ENCODE measurements around the gene IL17REL.
A peak's percentile ranks its signal among the peaks of the same experiment; 100 is the strongest.

Gene IL17REL

DNA sequence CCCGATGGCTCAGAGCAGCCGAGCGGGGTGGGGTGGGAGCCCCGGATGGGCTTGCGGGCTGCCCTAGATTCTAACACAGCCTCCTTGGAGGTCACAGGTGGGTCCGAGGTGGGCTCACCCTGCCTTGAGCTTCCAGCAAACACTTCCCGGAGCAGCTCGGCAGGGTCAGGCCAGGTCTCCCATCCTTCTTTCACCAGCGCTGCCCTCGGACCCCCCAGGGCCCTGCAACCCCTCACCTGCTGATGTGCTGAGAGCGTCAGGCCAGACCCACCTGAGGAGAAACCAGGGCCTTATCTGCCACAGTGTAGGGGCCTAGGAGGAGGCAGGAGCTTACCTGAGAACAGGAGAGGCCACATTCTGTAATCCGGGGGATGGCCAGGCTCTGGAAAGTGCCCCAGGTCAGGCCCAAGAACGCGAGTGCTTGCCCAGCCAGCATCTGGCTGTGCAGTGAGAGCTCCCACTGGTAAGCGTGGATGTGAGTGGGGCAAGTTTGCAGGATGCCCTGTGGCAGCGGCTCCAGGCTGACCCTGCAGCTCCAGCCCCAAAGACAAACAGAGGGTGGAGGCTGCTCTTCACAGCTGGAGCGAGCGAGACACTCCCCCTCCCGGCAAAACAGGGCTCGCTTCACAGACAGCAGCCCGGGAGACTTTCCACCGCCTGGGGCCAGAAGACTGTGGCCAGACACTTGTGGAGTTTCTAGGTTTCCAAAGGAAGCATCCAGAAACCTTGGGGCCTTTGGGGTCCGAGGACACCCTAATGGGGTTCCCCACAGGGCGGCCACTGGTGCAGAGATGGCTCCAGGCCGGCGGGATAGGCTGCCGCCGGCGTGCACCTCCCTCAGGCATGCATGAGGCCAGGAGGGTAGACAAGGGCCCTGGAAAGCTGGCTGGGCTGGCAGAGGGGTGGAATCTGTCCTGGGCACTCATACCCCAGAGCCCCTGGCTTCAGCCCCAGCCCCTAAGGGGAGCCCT is at the start of gene IL17REL:
IL17REL (minus strand) TSS at position 555 of the 971 bp plus-strand sequence; CDS start at position 436, 119 bp downstream.
- peak in 2 of 51 donors; percentile 1 to 30 for DNase-seq

- no peak for DNase-seq
These were observed 49.3 kb upstream of the IL17REL start for GRCh38 chr22:50061824-50062355.

DNA sequence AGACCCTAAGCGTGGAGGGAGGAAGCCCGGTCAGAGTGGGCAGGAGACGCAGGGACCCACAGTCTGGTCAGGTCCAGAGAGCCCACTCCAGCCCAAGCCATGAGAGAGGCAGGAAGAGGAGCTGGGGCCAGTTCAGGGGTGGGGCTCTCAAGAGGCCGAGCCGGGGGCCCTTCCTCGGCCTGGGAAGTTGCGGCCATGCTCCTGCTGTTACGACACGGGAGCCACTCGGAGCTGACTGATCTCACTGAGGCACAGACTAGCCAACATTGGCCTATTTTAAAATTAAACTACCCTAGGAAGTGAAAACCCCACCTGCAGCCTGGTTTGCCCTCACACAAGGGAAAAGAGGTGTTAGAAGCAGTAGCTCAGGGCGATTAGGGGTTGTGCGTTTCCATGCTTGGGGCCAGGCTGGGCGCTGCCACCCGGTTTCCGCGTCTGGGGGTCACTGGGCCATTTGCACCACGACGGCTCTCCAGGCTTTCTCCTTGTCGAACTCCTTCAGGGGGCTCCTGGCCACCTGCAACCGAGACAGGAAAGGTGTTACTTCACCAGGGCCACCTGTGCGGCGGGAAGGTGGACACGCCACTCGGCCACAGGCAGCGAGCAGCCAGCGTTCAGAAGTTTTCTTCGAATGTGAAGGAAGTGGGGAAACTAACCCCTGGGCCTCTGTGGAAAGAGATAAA is 48.7 kb upstream of the IL17REL start:
- DNase-seq, result no peak

DNA sequence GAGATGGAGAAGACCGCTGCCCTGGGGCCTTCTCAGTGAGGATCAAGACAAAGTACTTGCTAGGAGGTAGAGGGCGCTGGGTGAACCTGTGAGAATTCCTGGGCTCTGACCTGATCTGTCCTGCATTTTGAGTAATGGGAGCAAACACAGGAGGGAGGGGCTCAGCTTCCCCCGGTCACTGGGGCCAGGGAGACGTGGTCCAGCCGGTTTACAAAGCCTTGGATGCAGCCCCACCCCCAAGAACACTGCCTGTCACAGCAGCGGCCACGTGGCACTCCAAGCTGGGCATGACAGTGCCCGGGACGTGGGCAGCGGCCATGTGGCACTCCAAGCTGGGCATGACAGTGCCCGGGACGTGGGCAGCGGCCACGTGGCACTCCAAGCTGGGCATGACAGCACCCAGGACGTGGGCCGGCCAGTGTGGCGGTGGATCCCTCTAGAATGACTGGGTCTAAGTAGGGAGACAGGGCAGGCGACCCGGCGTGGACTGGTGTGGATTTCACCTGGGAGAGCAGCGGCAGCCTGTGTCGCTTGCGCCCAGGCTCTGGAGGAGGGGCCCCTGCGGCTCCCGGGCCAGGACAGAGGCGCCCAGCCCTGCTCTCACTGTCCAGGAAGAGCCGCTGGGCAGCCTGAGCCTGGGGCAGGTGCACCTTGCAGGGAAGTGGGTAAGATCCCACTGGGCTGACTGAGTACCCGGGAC is 48.0 kb upstream of the IL17REL start:
- DNase-seq, result no peak

DNA sequence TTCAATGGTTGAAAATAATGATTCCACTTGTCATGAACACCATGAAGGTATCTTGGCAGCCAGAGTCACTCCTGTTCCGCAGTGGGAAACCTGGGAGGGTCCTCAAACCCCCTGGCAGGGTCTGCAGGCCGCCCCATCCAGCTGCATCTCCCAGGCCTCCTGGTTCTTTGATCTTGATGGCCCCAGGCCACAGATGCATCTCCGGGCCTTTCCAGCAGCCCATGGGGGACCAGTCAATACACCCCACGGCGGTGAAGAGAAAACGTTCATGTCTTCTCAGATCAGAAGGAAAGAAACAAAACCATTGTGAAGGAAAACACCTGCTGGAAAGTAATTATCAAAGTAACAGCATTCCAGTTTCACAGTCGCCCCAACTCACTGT is 47.3 kb upstream of the IL17REL start:
- no peak for DNase-seq

GRCh38 chr22:50058906-50059880 is 46.6 kb upstream of the IL17REL start:
- no peak for DNase-seq

DNA sequence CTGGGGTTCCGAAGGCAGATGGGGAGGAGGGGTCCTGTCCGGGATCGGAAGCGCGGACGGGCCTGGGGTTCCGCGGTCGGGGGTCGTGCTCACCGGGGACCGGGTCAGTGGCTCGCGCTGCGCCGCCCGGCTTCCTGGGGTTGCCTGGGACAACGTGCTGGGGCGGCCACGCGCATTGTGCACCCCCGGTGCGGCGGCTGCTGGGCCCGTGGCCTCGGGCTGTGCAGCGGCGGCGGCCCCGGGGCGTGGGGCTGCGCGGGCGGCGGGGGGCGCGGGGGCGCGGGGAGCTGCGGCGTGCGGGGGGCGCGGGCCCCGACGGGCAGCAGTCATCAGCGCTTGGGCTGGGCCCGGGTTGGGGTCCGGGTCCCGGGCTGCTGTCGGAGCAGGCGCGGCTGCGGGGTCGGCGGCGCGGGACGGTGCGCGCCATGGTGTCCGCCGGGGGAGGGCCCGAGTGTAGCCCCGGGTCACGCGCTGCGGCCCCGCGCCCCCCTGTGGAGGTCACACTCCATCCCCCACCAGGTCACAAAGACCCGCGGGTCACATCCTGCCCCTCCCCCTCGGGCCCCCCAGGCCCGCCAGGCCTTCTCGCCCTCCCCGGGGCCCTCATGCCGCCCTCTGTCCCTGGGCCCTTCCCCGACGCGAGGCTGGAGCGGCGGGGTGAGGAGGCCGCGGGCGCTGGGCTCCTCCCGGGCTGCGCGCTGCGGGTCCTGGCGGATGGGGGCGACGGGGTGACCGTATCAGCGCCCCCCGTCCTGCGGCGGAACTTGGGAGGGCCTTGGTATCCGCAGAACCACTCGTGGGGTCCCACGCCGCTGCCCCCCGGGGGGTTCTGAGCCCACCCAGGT is 45.7 kb upstream of the IL17REL start, which contains the start of gene TTLL8:
TTLL8 (minus strand) TSS at position 238 of the 845 bp plus-strand sequence.
- no peak for DNase-seq

DNA sequence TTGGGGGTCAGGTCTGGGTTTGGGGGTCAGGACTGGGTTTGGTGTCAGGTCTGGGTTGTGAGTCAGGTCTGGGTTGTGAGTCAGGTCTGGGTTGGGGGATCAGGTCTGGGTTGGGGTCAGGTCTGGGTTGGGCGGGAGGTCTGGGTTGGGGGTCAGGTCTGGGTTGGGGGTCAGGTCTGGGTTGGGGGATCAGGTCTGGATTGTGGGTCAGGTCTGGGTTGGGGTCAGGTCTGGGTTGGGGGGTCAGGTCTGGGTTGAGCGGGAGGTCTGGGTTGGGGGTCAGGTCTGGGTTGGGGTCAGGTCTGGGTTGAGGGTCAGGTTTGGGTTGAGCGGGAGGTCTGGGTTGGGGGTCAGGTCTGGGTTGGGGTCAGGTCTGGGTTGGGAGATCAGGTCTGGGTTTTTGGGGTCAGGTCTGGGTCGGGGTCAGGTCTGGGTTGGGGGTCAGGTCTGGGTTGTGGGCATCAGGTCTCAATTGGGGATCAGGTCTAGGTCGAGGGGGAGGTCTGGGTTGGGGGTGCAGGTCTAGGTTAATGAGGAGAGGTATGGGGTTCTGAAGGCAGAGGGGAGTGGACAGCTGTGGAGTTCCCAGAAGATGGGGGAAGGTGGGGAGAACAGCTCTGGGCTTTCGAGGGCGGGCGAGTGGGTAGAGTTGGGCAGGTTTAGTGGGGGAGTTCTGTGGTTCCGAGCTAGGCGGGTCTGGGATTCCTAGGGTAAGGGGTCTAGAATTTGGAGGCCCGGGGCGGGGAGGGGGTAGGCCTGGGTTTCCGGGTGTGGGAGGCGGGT is 44.9 kb upstream of the IL17REL start:
- DNase-seq, result peak in 2 of 51 donors; percentile 18 to 35

DNA sequence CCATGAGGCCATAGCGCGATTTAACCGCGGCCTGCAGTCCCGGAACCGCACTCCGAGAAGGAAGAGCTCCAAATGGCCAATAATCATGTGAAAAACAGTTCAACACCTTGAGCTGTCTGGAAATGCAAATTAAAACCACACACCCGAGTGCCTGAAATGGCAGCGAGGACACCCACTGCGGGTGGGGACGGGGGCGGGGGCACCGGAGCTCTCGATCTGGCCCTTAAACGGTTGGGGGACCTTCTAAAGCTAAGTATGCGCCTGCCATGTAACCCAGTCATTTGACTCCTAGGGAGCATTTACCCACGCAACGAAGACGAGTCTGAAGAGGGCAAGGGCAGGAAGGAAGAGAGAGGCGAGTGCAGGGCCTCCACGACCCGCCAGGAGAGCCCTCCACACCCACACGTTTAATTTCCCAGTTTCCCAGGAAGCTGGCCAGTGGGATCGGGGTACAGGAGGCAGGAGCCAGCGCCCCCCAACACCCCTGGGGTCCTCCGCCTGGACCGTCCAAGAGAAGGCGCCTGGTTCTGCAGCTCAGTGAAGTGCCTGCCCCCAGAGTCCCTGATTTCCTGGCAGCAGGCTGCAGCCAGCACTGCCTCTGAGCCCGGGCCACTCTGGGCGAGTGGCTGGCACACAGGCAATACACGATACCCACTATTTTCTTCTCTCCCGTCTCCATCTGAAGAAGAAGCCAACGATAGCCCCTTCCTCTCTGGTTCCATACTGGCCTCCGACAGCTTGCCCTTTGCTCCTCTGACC is 43.8 kb upstream of the IL17REL start:
- DNase-seq, result no peak

DNA sequence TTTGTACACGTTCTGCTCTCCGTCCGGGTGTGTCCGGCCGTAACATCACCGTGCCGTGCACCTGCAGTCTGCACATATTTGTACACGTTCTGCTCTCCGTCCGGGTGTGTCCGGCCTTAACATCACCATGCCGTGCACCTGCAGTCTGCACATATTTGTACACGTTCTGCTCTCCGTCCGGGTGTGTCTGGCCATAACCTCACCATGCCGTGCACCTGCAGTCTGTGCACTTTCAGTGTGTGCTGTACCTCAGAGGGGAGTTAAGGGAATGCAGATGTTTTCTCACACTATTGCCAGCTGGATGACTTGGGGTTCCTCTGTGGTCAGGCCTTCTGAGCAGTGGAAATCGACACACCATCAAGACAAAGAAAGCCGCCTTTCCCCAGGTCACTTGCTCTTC is 41.3 kb upstream of the IL17REL start:
- DNase-seq, result no peak

- no peak for DNase-seq
These were observed 39.4 kb upstream of the IL17REL start for GRCh38 chr22:50051930-50052329.

DNA sequence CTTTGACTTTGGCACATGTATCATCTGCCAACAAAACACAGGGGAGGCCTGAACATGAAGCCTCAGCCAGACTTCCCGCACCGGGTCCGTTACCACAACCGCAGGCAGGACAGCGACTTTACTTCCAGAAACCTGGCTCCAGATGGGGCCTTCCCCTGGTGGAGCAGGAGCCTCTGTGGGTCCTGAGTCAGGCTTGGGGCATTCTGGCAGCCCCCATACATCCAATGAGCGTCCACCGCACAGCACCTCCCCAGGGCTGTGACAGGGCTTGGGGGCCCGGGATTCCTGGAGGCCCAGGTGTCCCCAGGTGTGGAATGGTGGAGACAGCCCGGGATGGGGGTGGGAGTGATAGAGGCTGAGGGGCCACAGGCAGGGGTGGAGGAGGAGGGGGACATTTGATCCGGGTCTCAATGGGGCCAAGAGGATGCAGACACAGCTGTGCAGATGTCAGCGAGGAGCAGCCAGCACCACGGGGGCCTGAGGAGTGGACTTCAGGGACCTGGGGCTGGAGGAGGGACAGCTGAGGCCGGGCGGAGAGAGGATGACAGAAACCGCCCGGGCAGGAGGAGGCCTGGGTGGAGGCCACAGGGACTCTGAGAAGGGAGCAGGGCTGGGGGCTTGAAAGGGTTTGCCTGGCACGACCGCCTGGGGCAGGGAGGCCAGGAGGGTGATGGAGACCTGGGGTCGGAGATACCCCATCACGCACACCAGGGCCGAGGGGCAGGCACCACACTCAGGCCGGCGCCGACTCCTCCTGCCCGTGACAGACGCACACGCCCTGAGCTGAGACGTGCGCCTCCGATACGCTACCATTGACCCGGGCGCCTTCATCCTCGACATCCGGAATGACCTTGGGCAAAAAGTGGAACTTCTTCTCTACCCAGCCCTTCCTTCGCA is 37.0 kb upstream of the IL17REL start:
- no peak for DNase-seq

DNA sequence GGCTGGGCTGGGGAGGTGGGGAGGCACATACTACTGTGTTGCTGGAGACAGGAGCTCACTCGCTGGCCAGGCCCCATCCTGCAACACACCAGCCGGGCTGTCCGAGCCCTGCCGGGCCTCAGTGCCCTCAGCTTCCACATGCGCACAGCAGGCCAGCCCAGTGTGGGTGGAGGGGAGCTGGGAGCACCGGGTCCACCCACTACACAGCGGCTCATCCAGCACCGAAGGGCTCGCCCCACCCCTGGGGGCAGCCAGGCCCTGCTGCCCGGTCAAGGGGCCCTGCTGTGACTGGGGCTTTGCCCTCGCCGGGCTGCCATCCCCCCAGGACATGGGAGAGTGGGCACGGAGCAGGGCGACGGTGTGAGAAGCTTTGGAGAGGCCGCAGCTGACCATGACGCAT is 36.3 kb upstream of the IL17REL start:
- no peak for DNase-seq

GRCh38 chr22:50048061-50048765 is 35.6 kb upstream of the IL17REL start:
- no peak for DNase-seq

DNA sequence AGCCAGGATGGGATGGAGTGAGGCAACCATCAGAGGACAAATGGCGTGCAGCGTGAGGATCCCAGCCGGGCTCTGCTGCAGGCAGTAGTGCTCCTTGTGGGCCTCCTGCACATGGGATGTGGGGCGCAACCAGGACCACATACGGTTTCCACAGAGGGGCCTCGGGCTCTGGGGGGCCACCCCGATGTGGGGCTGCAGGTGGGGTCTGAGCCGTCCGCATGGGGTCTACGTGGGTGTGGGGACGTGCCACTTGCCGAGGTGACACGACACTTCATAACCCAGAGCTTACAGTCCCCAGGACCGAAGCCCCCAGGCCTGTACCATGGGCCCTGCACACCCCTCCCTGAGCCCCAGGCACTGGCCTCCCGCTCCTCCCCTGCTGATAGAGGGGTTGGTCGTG is 34.8 kb upstream of the IL17REL start:
- no peak for DNase-seq

Measured in hypothalamus (tissue), 51 donors.